ENCODE results near the gene AHR. TPM values are rescaled to one million over a fixed set of nuclear protein-coding genes. Genes with fewer than 3 reads are reported as not detected.
"Not testable (repeated sequence)": the region's sequence is repeated elsewhere in the genome, so short reads cannot be mapped to it uniquely, and the experiment has no call there.

The AHR gene
- total RNA-seq, 1 experiment from 2014 or later = 13.5 TPM

GRCh38 chr7:17340655-17341054 is 42.2 kb downstream of the AHR start:
- no peaks in the 10 kb centered on the region for H3K36me3 ChIP-seq (ENCODE audit: insufficient read depth, low read length, poor library complexity, severe bottlenecking)
- no peak overlapping the region for H3K4me3 ChIP-seq (ENCODE audit: low read depth, low read length, poor library complexity, severe bottlenecking)
- ChIA-PET CTCF (no interaction called here), POLR2A (ENCODE audit: low non-redundant PET) (no interaction called here)
- no TSS peak for BruUV-seq (replicated peaks)
- intact Hi-C loops (cut with micrococcal nuclease; ENCODE audit: unreplicated experiment) = no loop called here
- no peaks in the 10 kb centered on the region for H3K4me1 ChIP-seq (ENCODE audit: insufficient read depth, low read length, poor library complexity, severe bottlenecking)
- no peaks in the 10 kb centered on the region for H3K27me3 ChIP-seq (replicated peaks; ENCODE audit: insufficient read depth, low read depth, low read length, poor library complexity)
- DNase-seq (ENCODE audit: low spot score) = no peak
- no peak overlapping the region for H3K27ac ChIP-seq (ENCODE audit: low read depth, low read length, poor library complexity, severe bottlenecking)
- H3K9me3 ChIP-seq (ENCODE audit: low read depth, low read length, poor library complexity, severe bottlenecking) = no peaks in the 10 kb centered on the region
- TF ChIP-seq EZH2 (IDR thresholded peaks at IDR 0.05; ENCODE audit: borderline replicate concordance, low read depth, low read length, poor library complexity, severe bottlenecking) = no peak
- TF ChIP-seq CTCF (conservative IDR thresholded peaks at IDR 0.05; ENCODE audit: low read depth, low read length) = no peak

DNA sequence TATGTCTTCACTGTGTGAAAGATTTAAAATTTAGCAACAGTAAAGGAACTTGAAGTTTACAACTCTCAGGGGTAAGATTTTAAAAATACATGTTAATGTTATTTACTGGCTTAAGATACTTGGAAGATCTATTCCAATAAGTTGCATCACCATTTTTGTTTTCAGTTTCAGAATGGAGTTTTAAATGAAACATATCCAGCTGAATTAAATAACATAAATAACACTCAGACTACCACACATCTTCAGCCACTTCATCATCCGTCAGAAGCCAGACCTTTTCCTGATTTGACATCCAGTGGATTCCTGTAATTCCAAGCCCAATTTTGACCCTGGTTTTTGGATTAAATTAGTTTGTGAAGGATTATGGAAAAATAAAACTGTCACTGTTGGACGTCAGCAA is 44.3 kb downstream of the AHR start:
- ChIA-PET POLR2A (ENCODE audit: low non-redundant PET) (no interaction called here), CTCF (no interaction called here)
- Histone ChIP-seq H3K27ac (ENCODE audit: low read depth, low read length, poor library complexity, severe bottlenecking) (no peak overlapping the region), H3K27me3 (replicated peaks; ENCODE audit: insufficient read depth, low read depth, low read length, poor library complexity) (no peaks in the 10 kb centered on the region), H3K4me3 (ENCODE audit: low read depth, low read length, poor library complexity, severe bottlenecking) (no peak overlapping the region), H3K9me3 (ENCODE audit: low read depth, low read length, poor library complexity, severe bottlenecking) (no peaks in the 10 kb centered on the region), H3K4me1 (ENCODE audit: insufficient read depth, low read length, poor library complexity, severe bottlenecking) (no peaks in the 10 kb centered on the region), H3K36me3 (ENCODE audit: insufficient read depth, low read length, poor library complexity, severe bottlenecking) (no peaks in the 10 kb centered on the region)
- DNase-seq (ENCODE audit: low spot score) = no peak
- intact Hi-C loops (cut with micrococcal nuclease; ENCODE audit: unreplicated experiment) = no loop called here
- BruUV-seq (replicated peaks) = no TSS peak
- TF ChIP-seq CTCF (conservative IDR thresholded peaks at IDR 0.05; ENCODE audit: low read depth, low read length) (no peak), EZH2 (IDR thresholded peaks at IDR 0.05; ENCODE audit: borderline replicate concordance, low read depth, low read length, poor library complexity, severe bottlenecking) (no peak)

DNA sequence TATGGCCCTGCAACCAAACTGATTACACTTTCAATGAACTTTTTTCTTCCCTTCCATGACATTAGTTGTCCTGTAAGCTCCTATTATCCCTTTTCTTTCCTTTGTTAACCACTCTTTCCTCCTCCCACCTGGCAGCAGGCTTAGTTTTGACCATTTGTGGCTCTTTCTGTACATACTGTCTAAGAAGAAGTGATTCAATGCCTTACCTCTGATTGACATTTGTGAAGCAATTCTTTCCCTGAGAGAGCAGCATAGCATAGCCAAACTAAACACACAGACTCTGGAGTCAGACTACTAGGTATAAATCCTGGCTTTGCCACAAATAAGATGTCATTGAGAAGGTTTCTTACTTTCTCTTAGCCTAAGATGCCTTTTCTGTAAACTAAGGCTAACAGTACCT is 48.9 kb downstream of the AHR start:
- TF ChIP-seq CTCF (conservative IDR thresholded peaks at IDR 0.05; ENCODE audit: low read depth, low read length) (no peak), EZH2 (IDR thresholded peaks at IDR 0.05; ENCODE audit: borderline replicate concordance, low read depth, low read length, poor library complexity, severe bottlenecking) (no peak)
- Histone ChIP-seq H3K4me1 (ENCODE audit: insufficient read depth, low read length, poor library complexity, severe bottlenecking) (no peaks in the 10 kb centered on the region), H3K4me3 (ENCODE audit: low read depth, low read length, poor library complexity, severe bottlenecking) (no peak overlapping the region), H3K36me3 (ENCODE audit: insufficient read depth, low read length, poor library complexity, severe bottlenecking) (no peaks in the 10 kb centered on the region), H3K9me3 (ENCODE audit: low read depth, low read length, poor library complexity, severe bottlenecking) (no peaks in the 10 kb centered on the region), H3K27ac (ENCODE audit: low read depth, low read length, poor library complexity, severe bottlenecking) (no peak overlapping the region), H3K27me3 (replicated peaks; ENCODE audit: insufficient read depth, low read depth, low read length, poor library complexity) (no peaks in the 10 kb centered on the region)
- ChIA-PET CTCF (no interaction called here), POLR2A (ENCODE audit: low non-redundant PET) (no interaction called here)
- no TSS peak for BruUV-seq (replicated peaks)
- intact Hi-C loops (cut with micrococcal nuclease; ENCODE audit: unreplicated experiment) = no loop called here
- no peak for DNase-seq (ENCODE audit: low spot score)

- DNase-seq (ENCODE audit: low spot score); H3K36me3 ChIP-seq (ENCODE audit: insufficient read depth, low read length, poor library complexity, severe bottlenecking); H3K27me3 ChIP-seq (replicated peaks; ENCODE audit: insufficient read depth, low read depth, low read length, poor library complexity); POLR2A ChIA-PET (ENCODE audit: low non-redundant PET); intact Hi-C loops (cut with micrococcal nuclease; ENCODE audit: unreplicated experiment); H3K4me3 ChIP-seq (ENCODE audit: low read depth, low read length, poor library complexity, severe bottlenecking); H3K27ac ChIP-seq (ENCODE audit: low read depth, low read length, poor library complexity, severe bottlenecking); H3K4me1 ChIP-seq (ENCODE audit: insufficient read depth, low read length, poor library complexity, severe bottlenecking); BruUV-seq (replicated peaks); H3K9me3 ChIP-seq (ENCODE audit: low read depth, low read length, poor library complexity, severe bottlenecking); CTCF ChIA-PET: not testable (repeated sequence)
Observed at GRCh38 chr7:17348932-17349331, 50.5 kb downstream of the AHR start.

DNA sequence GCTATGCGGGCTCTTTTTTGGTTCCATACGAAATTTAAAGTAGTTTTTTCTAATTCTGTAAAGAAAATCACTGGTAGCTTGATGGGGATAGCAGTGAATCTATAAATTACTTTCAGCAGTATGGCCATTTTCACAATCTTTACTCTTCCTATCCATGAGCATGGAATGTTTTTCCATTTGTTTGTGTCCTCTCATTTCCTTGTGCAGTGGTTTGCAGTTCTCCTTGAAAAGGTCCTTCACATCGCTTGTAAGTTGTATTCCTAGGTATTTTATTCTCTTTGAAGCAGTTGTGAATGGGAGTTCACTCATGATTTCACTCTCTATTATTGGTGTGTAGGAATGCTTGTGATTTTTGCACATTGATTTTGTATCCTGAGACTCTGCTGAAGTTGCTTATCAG is 51.9 kb downstream of the AHR start:
- DNase-seq (ENCODE audit: low spot score); H3K36me3 ChIP-seq (ENCODE audit: insufficient read depth, low read length, poor library complexity, severe bottlenecking); intact Hi-C loops (cut with micrococcal nuclease; ENCODE audit: unreplicated experiment); H3K4me1 ChIP-seq (ENCODE audit: insufficient read depth, low read length, poor library complexity, severe bottlenecking); H3K4me3 ChIP-seq (ENCODE audit: low read depth, low read length, poor library complexity, severe bottlenecking); H3K27ac ChIP-seq (ENCODE audit: low read depth, low read length, poor library complexity, severe bottlenecking); BruUV-seq (replicated peaks); H3K27me3 ChIP-seq (replicated peaks; ENCODE audit: insufficient read depth, low read depth, low read length, poor library complexity); CTCF ChIA-PET; POLR2A ChIA-PET (ENCODE audit: low non-redundant PET); H3K9me3 ChIP-seq (ENCODE audit: low read depth, low read length, poor library complexity, severe bottlenecking): not testable (repeated sequence)
